CD4-positive, CD25-positive, alpha-beta regulatory T cell (primary cell): ENCODE data around the gene RAET1E. TPM values are rescaled to one million over a fixed set of nuclear protein-coding genes. Genes with fewer than 3 reads are reported as not detected.
"Not testable (repeated sequence)": the region's sequence is repeated elsewhere in the genome, so short reads cannot be mapped to it uniquely, and the experiment has no call there.

Source experiments
- ATAC-seq, 2 donors: fragments of 150-1000 bp; cut with Tn5 transposase; one replicate each; pipeline ENCODE4 v1.10.0; 2021; ENCODE audit warnings: low read depth in 2 of 2, moderate number of reproducible peaks in 2 of 2, moderate library complexity in 1 of 2
- DNase-seq, 3 donors: peaks; one replicate each; pipeline versions ENCODE4 v3.0.0 to v3.0.0-alpha.2; 2012 to 2022; ENCODE audit warnings: mixed read lengths in 1 of 3
- H3K27ac ChIP-seq: one replicate; pipeline ENCODE4 v1.7.0; 2013; ENCODE audit warnings: mild to moderate bottlenecking, low read length; ENCODE audit not compliant: insufficient read depth, poor library complexity, severe bottlenecking
- H3K27me3 ChIP-seq: one replicate; pipeline ENCODE4 v1.7.0; 2013; ENCODE audit warnings: low read length; ENCODE audit not compliant: control insufficient read depth, insufficient read depth
- H3K36me3 ChIP-seq: one replicate; pipeline ENCODE4 v1.7.0; 2013; ENCODE audit warnings: mild to moderate bottlenecking, low read length, moderate library complexity; ENCODE audit not compliant: control insufficient read depth, insufficient read depth
- H3K4me1 ChIP-seq: 2 replicates; pipeline ENCODE4 v1.7.0; 2013; ENCODE audit warnings: mild to moderate bottlenecking, low read length; ENCODE audit not compliant: insufficient read depth, control insufficient read depth, poor library complexity, severe bottlenecking
- H3K4me3 ChIP-seq: one replicate; pipeline ENCODE4 v1.7.0; 2013; ENCODE audit warnings: low read depth, mild to moderate bottlenecking, low read length, moderate library complexity
- H3K9me3 ChIP-seq, 2 experiments: 1 replicate in 1 of 2; 2 replicates in 1 of 2; pipeline ENCODE4 v1.7.0; 2013; ENCODE audit warnings: low read length in 2 of 2, mild to moderate bottlenecking in 1 of 2, moderate library complexity in 1 of 2; ENCODE audit not compliant: control insufficient read depth in 2 of 2
- H3K27ac Mint-ChIP-seq, 3 donors: one replicate each; pipeline ENCODE4 v1.8.0; 2020 to 2022; ENCODE audit warnings: mild to moderate bottlenecking in 3 of 3, mixed read lengths in 3 of 3, moderate library complexity in 2 of 3
- H3K27me3 Mint-ChIP-seq: one replicate; pipeline ENCODE4 v1.8.0; 2022; ENCODE audit warnings: mild to moderate bottlenecking, mixed read lengths
- H3K36me3 Mint-ChIP-seq: one replicate; pipeline ENCODE4 v1.8.0; 2020; ENCODE audit warnings: mixed read lengths
- H3K4me1 Mint-ChIP-seq, 4 donors: one replicate each; pipeline ENCODE4 v1.8.0; 2020 to 2022; ENCODE audit warnings: mixed read lengths in 4 of 4, mild to moderate bottlenecking in 1 of 4
- H3K4me3 Mint-ChIP-seq, 4 donors: one replicate each; pipeline ENCODE4 v1.8.0; 2020 to 2022; ENCODE audit warnings: mild to moderate bottlenecking in 4 of 4, mixed read lengths in 4 of 4, moderate library complexity in 3 of 4
- H3K9me3 Mint-ChIP-seq, 7 donors: one replicate each; pipeline ENCODE4 v1.8.0; 2020 to 2022; ENCODE audit warnings: mixed read lengths in 7 of 7, mild to moderate bottlenecking in 3 of 7, moderate library complexity in 2 of 7
- polyA plus RNA-seq, 4 donors: library from polyadenylated mRNA; unstranded; fragments of 300-500 nt; fragmentation: Illumina TruSeq; gene quantifications; one replicate each; pipeline ENCODE4 v1.2.3, GENCODE V29; 2021
- total RNA-seq: library from RNA; stranded (reverse); gene quantifications from one replicate; pipeline ENCODE4 v1.2.3, GENCODE V29; 2022

RAET1E gene, protein sequence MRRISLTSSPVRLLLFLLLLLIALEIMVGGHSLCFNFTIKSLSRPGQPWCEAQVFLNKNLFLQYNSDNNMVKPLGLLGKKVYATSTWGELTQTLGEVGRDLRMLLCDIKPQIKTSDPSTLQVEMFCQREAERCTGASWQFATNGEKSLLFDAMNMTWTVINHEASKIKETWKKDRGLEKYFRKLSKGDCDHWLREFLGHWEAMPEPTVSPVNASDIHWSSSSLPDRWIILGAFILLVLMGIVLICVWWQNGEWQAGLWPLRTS
- total RNA-seq (not detected), polyA plus RNA-seq (not detected)

DNA sequence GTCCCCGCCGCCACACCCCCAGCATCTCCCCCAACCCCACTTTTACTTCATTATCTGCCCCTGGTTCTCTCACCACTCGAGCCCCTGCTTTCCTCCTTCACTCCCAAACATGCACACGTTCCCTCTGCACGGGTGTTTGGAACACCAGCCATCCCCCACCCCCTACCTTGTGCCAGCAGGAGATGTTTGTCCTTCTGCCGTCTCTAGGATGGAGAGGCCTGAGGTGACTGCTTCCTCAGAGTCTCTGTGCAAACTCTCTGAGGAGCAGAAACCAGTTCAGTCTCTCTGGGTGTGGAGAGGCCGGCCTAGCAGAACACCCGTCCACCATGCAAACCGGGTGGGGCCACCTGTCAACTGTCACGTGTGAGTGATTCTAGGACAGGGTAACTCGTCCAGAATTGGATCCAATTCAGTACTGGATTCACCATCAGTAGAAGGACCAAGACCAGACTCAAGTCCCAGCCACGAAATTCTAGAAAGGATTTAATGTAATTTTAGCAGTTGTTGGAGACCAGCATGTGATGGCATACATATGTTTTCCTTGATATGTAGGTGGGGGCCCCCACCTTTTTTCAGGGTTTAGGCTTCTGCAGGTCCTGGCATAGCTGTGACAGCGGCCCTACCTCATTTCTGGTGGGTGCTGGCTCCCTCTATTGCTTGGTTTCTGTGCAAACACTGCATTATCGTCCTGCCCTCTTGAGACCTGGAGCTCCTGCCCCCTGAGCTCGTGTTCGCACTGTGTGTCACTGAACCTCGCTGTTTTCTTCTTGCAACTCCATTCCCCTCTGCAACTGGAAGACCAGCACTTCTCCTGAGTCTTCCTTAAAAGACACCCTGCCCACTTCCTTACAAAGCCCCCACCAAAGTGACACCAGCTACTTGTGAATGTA, at the start of gene RAET1E:
Gene RAET1E, minus strand, starts transcription at position 259 of the 890 bp plus-strand sequence. CDS start 7,212 bp downstream, outside the sequence.
- H3K27me3 ChIP-seq: peaks cover 3% of the 10 kb centered on the region
- Mint-ChIP-seq H3K9me3 (peaks cover 0 to 2% (median 0%) of the 10 kb centered on the region in 7 donors), H3K36me3 (no peaks in the 10 kb centered on the region), H3K27ac (no peak within 1 kb of the TSS), H3K4me3 (peak within 1 kb of the TSS in 2 of 4 donors; percentile 58 to 62), H3K27me3 (peaks cover 55% of the 10 kb centered on the region), H3K4me1 (peaks cover 0 to 7% (median 4%) of the 10 kb centered on the region in 4 donors)
- H3K4me3 ChIP-seq: no peak within 1 kb of the TSS
- DNase-seq (no peak), ATAC-seq (no peak)
- no peaks in the 10 kb centered on the region for H3K4me1 ChIP-seq
- H3K36me3 ChIP-seq: no peaks in the 10 kb centered on the region
- no peaks in the 10 kb centered on the region for H3K9me3 ChIP-seq
- no peak within 1 kb of the TSS for H3K27ac ChIP-seq

DNA sequence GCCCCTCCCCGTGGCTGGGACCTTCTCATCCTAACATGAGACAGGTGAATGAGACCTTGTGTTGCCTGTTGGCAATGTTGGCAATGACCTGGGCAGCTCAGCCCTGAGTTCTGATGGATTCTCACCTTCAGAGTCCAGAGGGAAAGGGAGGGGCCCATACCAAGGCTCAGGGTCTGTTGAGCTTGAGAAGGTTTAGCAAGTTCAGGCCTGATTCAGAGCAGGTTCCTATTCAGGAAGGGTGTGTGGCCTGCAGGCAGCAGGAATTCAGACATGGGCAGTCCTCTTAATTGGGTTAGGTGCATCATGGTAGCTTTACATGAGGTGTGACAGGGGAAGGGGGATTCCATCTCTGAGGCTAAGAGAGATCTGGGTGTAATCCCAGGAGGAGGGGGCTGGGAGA, 49.6 kb upstream of the RAET1E start:
- peaks cover 15% of the 10 kb centered on the region for H3K27me3 ChIP-seq
- H3K9me3 ChIP-seq, H3K4me1 ChIP-seq, ATAC-seq, H3K4me1 Mint-ChIP-seq, H3K36me3 ChIP-seq, H3K27ac ChIP-seq, H3K36me3 Mint-ChIP-seq, H3K4me3 ChIP-seq, DNase-seq, H3K4me3 Mint-ChIP-seq, H3K9me3 Mint-ChIP-seq: not testable (repeated sequence)
- Mint-ChIP-seq H3K27ac (peak overlapping the region in 1 of 3 donors; percentile 39), H3K27me3 (peaks cover 48% of the 10 kb centered on the region)

DNA sequence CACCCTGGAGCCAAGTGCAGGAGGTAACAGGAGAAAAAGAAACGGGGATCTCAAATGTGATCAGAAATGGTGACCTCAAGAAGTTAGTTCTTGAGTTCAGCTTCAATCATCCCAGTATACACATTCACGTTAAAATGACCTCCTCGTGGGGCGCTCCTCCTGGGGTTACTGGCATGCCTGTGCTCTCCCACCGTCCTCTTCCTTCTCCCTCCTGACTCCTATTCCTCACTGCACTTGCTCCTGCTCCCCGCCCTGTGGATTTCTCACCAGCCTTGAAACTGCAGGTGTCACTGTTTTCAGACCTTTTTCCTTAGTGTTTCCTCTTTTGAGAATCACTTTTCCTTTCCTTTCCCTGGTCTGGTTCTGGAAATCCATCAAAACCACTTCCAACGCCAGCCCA, 48.7 kb upstream of the RAET1E start:
- not testable (repeated sequence) for H3K4me3 Mint-ChIP-seq, H3K36me3 ChIP-seq, H3K9me3 ChIP-seq, H3K27ac ChIP-seq, H3K4me1 ChIP-seq, H3K27me3 ChIP-seq, H3K36me3 Mint-ChIP-seq, H3K4me3 ChIP-seq, H3K27ac Mint-ChIP-seq, ATAC-seq, DNase-seq, H3K9me3 Mint-ChIP-seq
- H3K27me3 Mint-ChIP-seq: peaks cover 48% of the 10 kb centered on the region
- peaks cover 0 to 11% (median 4%) of the 10 kb centered on the region in 4 donors for H3K4me1 Mint-ChIP-seq

DNA sequence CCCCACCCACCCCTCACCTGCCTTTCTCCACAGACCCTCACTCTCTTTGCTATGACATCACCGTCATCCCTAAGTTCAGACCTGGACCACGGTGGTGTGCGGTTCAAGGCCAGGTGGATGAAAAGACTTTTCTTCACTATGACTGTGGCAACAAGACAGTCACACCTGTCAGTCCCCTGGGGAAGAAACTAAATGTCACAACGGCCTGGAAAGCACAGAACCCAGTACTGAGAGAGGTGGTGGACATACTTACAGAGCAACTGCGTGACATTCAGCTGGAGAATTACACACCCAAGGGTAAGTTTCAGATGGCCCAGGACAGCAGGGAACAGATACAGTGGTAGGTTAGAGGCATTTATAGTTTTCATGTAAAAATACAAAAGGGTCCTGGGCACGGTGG, 47.4 kb upstream of the RAET1E start:
- Mint-ChIP-seq H3K27me3 (peaks cover 49% of the 10 kb centered on the region), H3K4me1 (peaks cover 0 to 22% (median 7%) of the 10 kb centered on the region in 4 donors), H3K4me3 (peak overlapping the region in 1 of 4 donors; percentile 69)
- not testable (repeated sequence) for H3K36me3 Mint-ChIP-seq, H3K9me3 ChIP-seq, H3K9me3 Mint-ChIP-seq, H3K4me3 ChIP-seq, H3K27ac Mint-ChIP-seq, H3K27ac ChIP-seq, DNase-seq, H3K36me3 ChIP-seq, ATAC-seq, H3K27me3 ChIP-seq
- H3K4me1 ChIP-seq: peaks cover 20% of the 10 kb centered on the region

DNA sequence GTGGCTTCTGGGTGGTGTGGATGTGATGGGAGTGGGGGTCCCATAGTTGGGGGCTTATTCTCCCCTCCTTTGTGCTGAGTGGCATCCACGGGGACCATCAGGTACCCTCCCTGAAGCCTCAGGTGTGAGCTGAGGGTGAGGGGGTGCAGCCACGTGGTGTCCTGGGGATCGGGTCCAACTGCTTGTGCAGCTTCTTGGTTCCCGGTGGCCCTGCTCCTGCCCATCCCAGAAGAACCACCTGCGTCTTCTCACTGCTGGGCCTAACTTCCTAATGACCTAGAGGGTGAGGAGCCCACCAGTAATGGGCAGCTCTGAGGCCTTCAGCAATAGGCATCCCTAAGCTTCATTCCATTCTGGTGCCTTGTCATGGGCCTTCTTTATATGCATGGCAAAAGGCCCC, 45.4 kb upstream of the RAET1E start:
- DNase-seq, H3K27ac Mint-ChIP-seq, H3K27ac ChIP-seq, H3K9me3 ChIP-seq, ATAC-seq, H3K9me3 Mint-ChIP-seq, H3K36me3 ChIP-seq, H3K36me3 Mint-ChIP-seq, H3K4me3 ChIP-seq: not testable (repeated sequence)
- Histone ChIP-seq H3K4me1 (peaks cover 32% of the 10 kb centered on the region), H3K27me3 (peaks cover 20% of the 10 kb centered on the region)
- peak overlapping the region; percentile 54 to 86 (median 72) for H3K4me3 Mint-ChIP-seq
- H3K4me1 Mint-ChIP-seq: peaks cover 0 to 40% (median 18%) of the 10 kb centered on the region in 4 donors
- peaks cover 56% of the 10 kb centered on the region for H3K27me3 Mint-ChIP-seq

DNA sequence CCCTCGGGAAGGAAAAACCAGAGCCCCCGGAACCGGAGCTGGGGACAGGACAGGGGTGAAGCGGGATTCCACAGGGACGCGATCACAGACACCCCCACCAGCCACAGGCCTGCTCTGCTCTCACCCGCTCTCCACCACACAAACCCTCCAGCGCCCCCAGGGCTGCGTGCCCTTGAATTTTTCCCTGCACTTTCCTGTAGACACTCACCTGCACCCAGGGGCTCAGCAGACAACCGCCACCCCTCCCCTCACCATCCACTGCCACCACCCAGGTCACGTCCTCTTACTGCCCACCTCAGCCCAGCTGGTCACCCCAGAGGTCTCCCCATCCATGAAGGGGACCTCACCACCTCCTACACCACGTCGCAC, 44.5 kb upstream of the RAET1E start:
- H3K9me3 ChIP-seq: no peaks in the 10 kb centered on the region
- peak overlapping the region; percentile 86 to 95 (median 94) for H3K4me3 Mint-ChIP-seq
- peaks cover 38% of the 10 kb centered on the region for H3K4me1 ChIP-seq
- ATAC-seq: no peak
- peaks cover 0 to 47% (median 18%) of the 10 kb centered on the region in 4 donors for H3K4me1 Mint-ChIP-seq
- H3K27me3 Mint-ChIP-seq: peaks cover 58% of the 10 kb centered on the region
- H3K27ac ChIP-seq: no peak overlapping the region
- H3K9me3 Mint-ChIP-seq: peaks cover 0 to 2% (median 0%) of the 10 kb centered on the region in 7 donors
- H3K4me3 ChIP-seq: peak overlapping the region; percentile 32
- H3K27ac Mint-ChIP-seq: peak overlapping the region in 2 of 3 donors; percentile 62 to 91
- no peaks in the 10 kb centered on the region for H3K36me3 Mint-ChIP-seq
- no peaks in the 10 kb centered on the region for H3K36me3 ChIP-seq
- no peak for DNase-seq
- peaks cover 23% of the 10 kb centered on the region for H3K27me3 ChIP-seq

DNA sequence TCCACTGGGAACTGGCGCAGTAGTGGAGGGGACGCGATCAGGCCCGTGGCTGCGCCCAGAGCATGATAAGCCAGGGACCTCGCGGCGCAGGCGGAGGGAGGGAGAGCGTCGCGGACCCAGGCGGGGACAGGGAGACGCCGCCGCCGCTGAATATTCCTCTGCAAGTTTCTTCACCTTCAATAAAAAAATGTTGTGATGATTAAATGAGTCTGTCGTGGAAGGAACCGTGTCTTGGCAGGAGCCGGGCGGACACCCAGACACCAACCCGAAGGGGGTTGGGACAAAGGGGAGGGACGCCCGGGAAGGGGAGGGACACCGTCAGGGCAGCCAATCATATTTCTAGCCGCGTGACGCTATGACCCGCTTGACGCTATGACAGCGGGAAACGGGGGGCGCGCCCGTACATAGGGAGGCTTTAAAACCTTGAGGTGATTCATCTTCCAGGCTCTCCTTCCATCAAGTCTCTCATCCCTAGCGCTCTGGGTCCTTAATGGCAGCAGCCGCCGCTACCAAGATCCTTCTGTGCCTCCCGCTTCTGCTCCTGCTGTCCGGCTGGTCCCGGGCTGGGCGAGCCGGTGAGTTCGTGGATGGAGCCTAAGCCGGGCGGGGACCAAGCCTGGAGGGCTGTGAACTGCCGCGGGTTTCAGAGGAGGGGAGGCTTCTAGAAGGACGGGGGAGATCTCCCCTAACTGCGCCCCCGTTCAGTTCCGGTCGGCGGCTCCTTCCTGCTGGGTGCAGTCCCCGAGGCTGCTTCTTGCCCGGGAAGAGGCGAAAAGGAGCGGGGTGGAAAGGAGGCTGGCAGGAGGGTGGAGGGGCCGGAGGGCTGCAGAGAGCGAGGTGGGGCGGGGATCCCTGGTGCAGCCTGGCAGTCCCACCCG, 43.9 kb upstream of the RAET1E start, which contains the start of gene ULBP2:
Gene ULBP2, plus strand, starts transcription at position 432 of the 878 bp plus-strand sequence. Its CDS starts 59 bp downstream, at position 491.
- Histone ChIP-seq H3K4me3 (peak within 1 kb of the TSS; percentile 32), H3K27ac (no peak within 1 kb of the TSS), H3K4me1 (peaks cover 39% of the 10 kb centered on the region), H3K9me3 (no peaks in the 10 kb centered on the region), H3K36me3 (no peaks in the 10 kb centered on the region), H3K27me3 (peaks cover 26% of the 10 kb centered on the region)
- H3K9me3 Mint-ChIP-seq: peaks cover 0 to 2% (median 0%) of the 10 kb centered on the region in 7 donors
- H3K4me3 Mint-ChIP-seq: peak within 1 kb of the TSS; percentile 86 to 95 (median 94)
- ATAC-seq: peak; percentile 92 to 93
- no peaks in the 10 kb centered on the region for H3K36me3 Mint-ChIP-seq
- H3K4me1 Mint-ChIP-seq: peaks cover 0 to 50% (median 18%) of the 10 kb centered on the region in 4 donors
- H3K27me3 Mint-ChIP-seq: peaks cover 64% of the 10 kb centered on the region
- peak within 1 kb of the TSS; percentile 82 to 93 (median 91) for H3K27ac Mint-ChIP-seq
- DNase-seq: peak; percentile 83 to 88 (median 85)
